Erythroblast (primary cell): ENCODE data around the gene CYTH1.

Source experiments
- GATA1 ChIP-seq: IDR thresholded peaks from 2 replicates; pipeline ENCODE4 v1.6.1; 2011; ENCODE audit warnings: low read depth, mild to moderate bottlenecking, control low read depth, low read length, moderate library complexity
- POLR2A ChIP-seq: IDR thresholded peaks from 2 replicates; pipeline ENCODE4 v1.6.1; 2011; ENCODE audit warnings: mild to moderate bottlenecking, low read length

DNA sequence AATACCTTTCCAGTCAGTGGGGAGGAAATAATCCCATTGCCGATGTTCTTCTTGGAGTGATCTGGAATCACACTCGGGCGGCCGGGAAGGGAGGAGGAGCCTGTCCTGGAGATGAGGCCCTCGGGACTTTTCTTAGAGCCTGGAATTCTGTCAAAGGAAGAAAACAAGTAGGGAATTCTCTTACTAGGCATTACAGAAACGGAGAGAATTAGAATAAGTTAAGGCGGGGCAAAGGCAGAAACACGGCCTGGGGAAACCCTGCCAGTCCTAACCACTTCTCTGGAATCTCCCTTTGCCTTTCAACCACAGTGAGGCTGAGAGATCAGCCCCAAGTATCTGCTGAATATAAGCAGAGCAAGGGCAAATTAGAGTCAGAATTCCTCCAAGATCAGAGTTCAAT, 30.8 kb upstream of the CYTH1 start:
- TF ChIP-seq POLR2A (no peak), GATA1 (no peak)
